ENCODE results near the gene MYO15B.

The MYO15B gene

GRCh38 chr17:75604034-75604695, 16.6 kb downstream of the MYO15B start:
- no peak for DNase-seq

- no peak for DNase-seq
Observed at GRCh38 chr17:75605790-75606189, 18.2 kb downstream of the MYO15B start.

- DNase-seq = no peak
Observed at GRCh38 chr17:75607086-75607485, 19.5 kb downstream of the MYO15B start.

- no peak for DNase-seq
Observed at GRCh38 chr17:75610103-75610984, 22.7 kb downstream of the MYO15B start.

- DNase-seq = no peak
Observed at GRCh38 chr17:75611851-75612429, 24.3 kb downstream of the MYO15B start.

- DNase-seq = no peak
Observed at GRCh38 chr17:75612906-75613626, 25.5 kb downstream of the MYO15B start.

GRCh38 chr17:75614006-75614405, 26.4 kb downstream of the MYO15B start:
- DNase-seq = no peak

- DNase-seq = no peak
Observed at GRCh38 chr17:75614556-75615270, 27.1 kb downstream of the MYO15B start.

GRCh38 chr17:75615301-75615700, 27.7 kb downstream of the MYO15B start:
- no peak for DNase-seq

GRCh38 chr17:75616521-75617122, 29.0 kb downstream of the MYO15B start:
- DNase-seq = no peak

- DNase-seq = no peak
Observed at GRCh38 chr17:75617218-75617617, 29.6 kb downstream of the MYO15B start.

- DNase-seq = no peak
Observed at GRCh38 chr17:75617675-75618074, 30.1 kb downstream of the MYO15B start.

- no peak for DNase-seq
Observed at GRCh38 chr17:75619506-75620431, 32.2 kb downstream of the MYO15B start.

GRCh38 chr17:75621489-75621888, 33.9 kb downstream of the MYO15B start:
- DNase-seq = no peak

- no peak for DNase-seq
Observed at GRCh38 chr17:75622076-75622475, 34.5 kb downstream of the MYO15B start.

GRCh38 chr17:75622771-75623273, 35.2 kb downstream of the MYO15B start:
- no peak for DNase-seq

GRCh38 chr17:75623386-75623785, 35.8 kb downstream of the MYO15B start:
- no peak for DNase-seq

GRCh38 chr17:75624021-75624420, 36.4 kb downstream of the MYO15B start:
- DNase-seq = no peak

- DNase-seq = no peak
Observed at GRCh38 chr17:75624714-75625345, 37.2 kb downstream of the MYO15B start.

GRCh38 chr17:75625813-75626486, 38.4 kb downstream of the MYO15B start:
- no peak for DNase-seq

Measured in NCI-H1105 (cell line).